GM12891 (cell line): Measurements from ENCODE around the gene MAP4K4.

Experiments used
- DNase-seq: peaks from one replicate; pipeline ENCODE4 v3.0.0; 2011; ENCODE audit warnings: low spot score; ENCODE audit not compliant: insufficient read length
- FAIRE-seq: peaks from 2 replicates; lab custom pipeline; 2011; peaks lifted over from hg19 to GRCh38; lab: Jason Lieb, UNC
- PAX5 ChIP-seq: IDR thresholded peaks from 2 replicates; pipeline ENCODE4 v1.6.1; 2011; ENCODE audit warnings: low read length, moderate library complexity, mild to moderate bottlenecking; ENCODE audit not compliant: insufficient read depth, severe bottlenecking
- POLR2A ChIP-seq: IDR thresholded peaks from 2 replicates; pipeline ENCODE4 v1.6.1; 2011; ENCODE audit warnings: low read depth, low read length, control low read depth
- POLR2AphosphoS5 ChIP-seq: IDR thresholded peaks from 2 replicates; pipeline ENCODE4 v1.6.1; 2011; ENCODE audit warnings: low read depth, low read length, control low read depth
- POU2F2 ChIP-seq: IDR thresholded peaks from 2 replicates; pipeline ENCODE4 v1.6.1; 2011; ENCODE audit warnings: low read depth, mild to moderate bottlenecking, control low read depth, low read length, moderate library complexity
- SPI1 ChIP-seq: IDR thresholded peaks from 2 replicates; pipeline ENCODE4 v1.6.1; 2011; ENCODE audit warnings: low read depth, low read length, control low read depth
- TAF1 ChIP-seq: IDR thresholded peaks from 2 replicates; pipeline ENCODE4 v1.6.1; 2011; ENCODE audit warnings: low read depth, low read length, control low read depth

Gene MAP4K4

GRCh38 chr2:101818531-101819451 lies 121.3 kb downstream of the MAP4K4 start:
- FAIRE-seq (no peak), DNase-seq (no peak)
- TF ChIP-seq POU2F2 (no peak), PAX5 (no peak), POLR2AphosphoS5 (no peak), SPI1 (no peak), TAF1 (no peak), POLR2A (no peak)

- DNase-seq (no peak), FAIRE-seq (no peak)
- TF ChIP-seq TAF1 (no peak), POLR2A (no peak), POLR2AphosphoS5 (no peak), SPI1 (no peak), PAX5 (no peak), POU2F2 (no peak)
These were observed 123.0 kb downstream of the MAP4K4 start for GRCh38 chr2:101820519-101820918.

GRCh38 chr2:101821059-101821805 lies 123.7 kb downstream of the MAP4K4 start:
- TF ChIP-seq SPI1: no peak
- no peak for TF ChIP-seq POLR2A
- FAIRE-seq (no peak), DNase-seq (no peak)

DNA sequence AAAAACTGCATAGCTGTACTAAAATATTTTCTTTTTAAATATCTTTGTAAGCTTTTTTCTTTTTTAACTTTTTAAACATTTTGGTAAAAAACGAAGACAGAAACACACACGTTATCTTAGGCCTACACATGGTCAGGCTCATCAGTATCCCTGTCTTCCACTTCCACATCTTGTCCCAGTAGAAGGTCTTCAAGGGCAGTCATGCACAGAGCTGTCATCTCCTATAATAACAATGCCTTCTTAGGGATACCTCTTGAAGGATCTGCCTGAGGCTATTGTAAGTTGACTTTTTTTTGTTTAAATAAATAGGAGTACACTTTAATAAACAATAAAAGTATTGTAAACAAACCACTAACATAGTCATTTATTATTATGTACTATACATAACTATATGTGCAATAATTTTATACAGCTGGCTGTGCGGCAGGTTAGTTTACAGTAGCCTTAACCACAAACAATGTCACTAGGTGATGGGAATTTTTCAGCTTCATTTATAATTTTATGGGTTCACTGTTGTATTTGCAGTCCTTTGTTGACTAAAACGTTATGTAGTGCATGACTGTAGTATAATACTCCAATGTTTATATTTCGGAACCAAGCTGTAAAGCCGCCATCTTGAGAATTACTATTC lies 124.4 kb downstream of the MAP4K4 start:
- no peak for FAIRE-seq
- TF ChIP-seq POLR2AphosphoS5: no peak
- no peak for TF ChIP-seq TAF1
- TF ChIP-seq PAX5: no peak
- TF ChIP-seq POLR2A: no peak
- TF ChIP-seq SPI1: no peak
- TF ChIP-seq POU2F2: no peak

GRCh38 chr2:101823347-101823791 lies 125.9 kb downstream of the MAP4K4 start:
- DNase-seq (no peak), FAIRE-seq (no peak)
- TF ChIP-seq POLR2AphosphoS5 (no peak), POU2F2 (peak; percentile 62; the same call in 1 of the 2 replicates)

More for the DNA sequence above, 124.4 kb downstream of the MAP4K4 start:
- DNase-seq: no peak

- DNase-seq (no peak), FAIRE-seq (no peak)
- TF ChIP-seq TAF1: no peak
These were observed 126.4 kb downstream of the MAP4K4 start for GRCh38 chr2:101823859-101824258.

- no peak for FAIRE-seq
- TF ChIP-seq POU2F2 (no peak), POLR2A (no peak), POLR2AphosphoS5 (no peak), SPI1 (no peak), PAX5 (no peak), TAF1 (no peak)
These were observed 129.2 kb downstream of the MAP4K4 start for GRCh38 chr2:101826716-101827115.

DNA sequence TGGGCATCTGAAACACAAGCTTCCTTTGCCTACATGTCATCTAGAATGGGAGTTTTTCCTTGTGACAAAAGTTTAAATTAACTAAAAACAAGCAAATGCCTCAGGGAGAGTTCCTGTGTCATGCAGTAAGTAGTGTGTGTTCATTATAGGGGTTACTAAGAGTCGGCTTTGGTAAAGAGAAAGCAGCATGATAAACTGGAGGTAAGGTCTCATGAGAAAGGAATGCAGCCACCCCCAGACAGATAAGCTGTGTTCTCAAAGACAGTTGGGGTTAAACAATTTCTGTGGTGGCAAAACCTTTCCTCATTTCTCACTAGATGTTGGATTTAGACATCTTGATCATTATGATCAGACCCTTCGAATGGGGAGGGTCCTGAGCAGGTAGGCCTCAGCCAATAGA lies 129.7 kb downstream of the MAP4K4 start:
- FAIRE-seq (no peak), DNase-seq (no peak)
- TF ChIP-seq POU2F2: no peak
- no peak for TF ChIP-seq POLR2AphosphoS5
- no peak for TF ChIP-seq TAF1
- no peak for TF ChIP-seq SPI1
- no peak for TF ChIP-seq PAX5
- no peak for TF ChIP-seq POLR2A

More at GRCh38 chr2:101826716-101827115, 129.2 kb downstream of the MAP4K4 start:
- no peak for DNase-seq

GRCh38 chr2:101828257-101828656 lies 130.8 kb downstream of the MAP4K4 start:
- TF ChIP-seq POLR2A (no peak), POU2F2 (no peak), TAF1 (no peak), SPI1 (no peak), POLR2AphosphoS5 (no peak), PAX5 (no peak)
- FAIRE-seq (no peak), DNase-seq (no peak)

DNA sequence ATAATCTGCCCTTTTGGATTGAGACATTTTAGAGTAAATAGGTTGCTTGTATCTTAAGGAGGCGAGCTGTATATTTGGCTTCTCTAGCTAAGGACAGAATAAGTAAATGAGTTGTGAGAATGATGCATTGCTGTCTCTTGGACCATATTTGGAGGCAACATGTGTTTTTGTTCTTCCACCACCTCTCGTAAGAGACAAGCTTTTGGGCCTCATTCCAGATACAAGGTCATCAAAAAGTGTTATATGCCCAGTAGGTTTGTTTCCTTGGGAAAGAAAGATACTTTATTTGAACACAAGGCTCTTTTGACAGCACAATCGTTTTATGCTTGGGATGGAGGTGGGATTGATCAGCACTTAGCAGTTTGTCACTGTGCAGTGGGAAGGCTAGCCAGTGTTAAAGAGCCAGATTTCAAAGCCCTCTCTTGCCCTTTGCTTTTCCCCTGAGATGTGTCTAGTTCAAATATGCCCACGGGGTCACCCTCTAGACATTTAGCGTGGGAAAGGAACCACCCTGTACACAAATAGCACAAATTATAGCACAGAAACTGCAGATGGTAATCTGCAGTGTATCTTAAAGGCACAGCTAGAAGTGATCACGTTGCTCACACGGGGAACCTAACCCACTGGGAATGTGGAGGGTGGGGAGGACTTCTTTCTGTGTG lies 131.3 kb downstream of the MAP4K4 start:
- DNase-seq (no peak), FAIRE-seq (no peak)
- TF ChIP-seq SPI1: no peak
- TF ChIP-seq TAF1: no peak
- TF ChIP-seq POLR2AphosphoS5: no peak
- TF ChIP-seq POLR2A: no peak
- TF ChIP-seq POU2F2: no peak
- TF ChIP-seq PAX5: no peak
